ENCODE results near the gene RBM25. TPM values are rescaled to one million over a fixed set of nuclear protein-coding genes. Genes with fewer than 3 reads are reported as not detected.

Gene RBM25
- total and polyA plus RNA-seq, 10 of the 15 experiments (the other 5 are each of a cell fraction or from before 2014, with no cell fraction given), result 43.4 to 125 (median 74.1) TPM

- TF ChIP-seq BCLAF1 (IDR thresholded peaks at IDR 0.05), result no peak
- no peak for TF ChIP-seq KAT2A (conservative IDR thresholded peaks at IDR 0.05; ENCODE audit: control insufficient read depth, low read depth, low read length)
- no peak for TF ChIP-seq HDAC2 (IDR thresholded peaks at IDR 0.05)
- TF ChIP-seq EGR1 (IDR thresholded peaks at IDR 0.05; ENCODE audit: borderline replicate concordance in 1 of 2, low read depth in 2 of 2, low read length in 2 of 2), result peak in 1 of 2 experiments; percentile 96; a peak in 2 of 3 replicates
- no peak for TF ChIP-seq BMI1 (IDR thresholded peaks at IDR 0.05; ENCODE audit: borderline replicate concordance)
- no peak for TF ChIP-seq STAT3 (IDR thresholded peaks at IDR 0.05; ENCODE audit: low read depth, low read length)
- TF ChIP-seq IKZF2 (IDR thresholded peaks at IDR 0.05), result peak in 1 of 2 experiments; percentile 36; a peak in 1 of 4 replicates
- peak; percentile 59; the same call in 1 of the 2 replicates for TF ChIP-seq TCF7 (IDR thresholded peaks at IDR 0.05; ENCODE audit: borderline replicate concordance)
- TF ChIP-seq CEBPB (IDR thresholded peaks at IDR 0.05; ENCODE audit: borderline replicate concordance in 1 of 2, low read depth in 2 of 2, low read length in 2 of 2), result no peak
- no peak; the same call in 1 of the 2 replicates for TF ChIP-seq MTA3 (IDR thresholded peaks at IDR 0.05; ENCODE audit: borderline replicate concordance, low read length)
- TF ChIP-seq ZNF687 (IDR thresholded peaks at IDR 0.05), result 0 out of 2 replicates have a peak, but pooled peaks have one; percentile 79
- TF ChIP-seq BRCA1 (IDR thresholded peaks at IDR 0.05; ENCODE audit: low read depth, low read length), result no peak
- peak; percentile 85 for TF ChIP-seq NKRF (conservative IDR thresholded peaks at IDR 0.05)
- peak; percentile 66 for TF ChIP-seq GABPA (IDR thresholded peaks at IDR 0.05; ENCODE audit: low read depth)
- peak; percentile 30 for TF ChIP-seq BACH1 (IDR thresholded peaks at IDR 0.05; ENCODE audit: borderline replicate concordance)
- peak; percentile 89 for TF ChIP-seq NBN (IDR thresholded peaks at IDR 0.05)
- peak; percentile 86 for TF ChIP-seq CREB1 (IDR thresholded peaks at IDR 0.05; ENCODE audit: low read depth)
- peak; percentile 3; the same call in 1 of the 2 replicates for TF ChIP-seq MXI1 (IDR thresholded peaks at IDR 0.05; ENCODE audit: low read depth, low read length)
- peak; percentile 25 to 53; a peak in 2 of 4 replicates for TF ChIP-seq BHLHE40 (IDR thresholded peaks at IDR 0.05; ENCODE audit: borderline replicate concordance in 1 of 2, low read depth in 2 of 2, low read length in 1 of 2)
These were observed at the start of gene RBM25 (continued) for GRCh38 chr14:73058224-73058921.
